ENCODE data around the gene FGF14.

The FGF14 gene

GRCh38 chr13:102302534-102302933, 99.3 kb downstream of the FGF14 start:
- DNase-seq: no peak

- DNase-seq: no peak
Measured at GRCh38 chr13:102300379-102300778, 101.5 kb downstream of the FGF14 start.

DNA sequence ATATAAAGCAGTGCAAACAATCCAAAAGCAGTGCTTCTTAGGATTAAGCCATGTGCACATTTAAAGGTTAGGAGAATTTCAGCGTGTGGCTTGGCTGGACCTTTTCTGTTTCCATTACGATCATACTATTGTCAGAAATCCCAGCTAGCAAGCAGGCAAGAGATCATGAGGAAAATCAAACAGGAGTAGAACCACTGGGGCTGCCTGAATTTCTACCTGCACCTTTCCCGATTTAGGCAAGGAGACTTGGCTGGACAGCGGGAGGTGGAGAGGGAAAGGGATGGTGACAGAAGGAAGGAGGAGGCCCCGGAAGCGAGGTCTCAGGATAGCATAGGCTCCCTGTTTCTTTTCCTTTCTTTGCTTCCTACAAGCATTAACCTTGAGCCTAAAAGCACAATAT, 102.5 kb downstream of the FGF14 start:
- DNase-seq: no peak

- DNase-seq: no peak
Measured at GRCh38 chr13:102298051-102298450, 103.8 kb downstream of the FGF14 start.

GRCh38 chr13:102295316-102296048, 106.4 kb downstream of the FGF14 start:
- DNase-seq: no peak

- DNase-seq: no peak
Measured at GRCh38 chr13:102294407-102295018, 107.3 kb downstream of the FGF14 start.

DNA sequence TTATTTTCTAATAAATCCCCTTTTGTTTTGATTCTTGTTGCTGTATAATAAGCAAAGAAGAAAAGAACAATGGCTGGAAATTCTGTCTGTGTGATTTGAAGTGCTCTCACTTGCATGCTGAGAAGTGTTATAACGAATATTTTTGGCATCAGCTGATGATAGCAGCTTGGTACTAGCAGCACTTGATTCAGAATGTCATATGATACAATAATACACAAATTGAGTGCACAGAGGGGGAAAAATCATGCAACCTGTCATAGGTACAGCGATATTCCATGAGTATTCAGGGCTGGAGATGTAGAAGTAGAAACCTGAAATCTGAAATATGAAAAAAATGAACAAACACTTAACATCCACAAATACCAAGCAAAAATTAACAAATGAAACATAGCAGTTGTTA, 108.1 kb downstream of the FGF14 start:
- no peak for DNase-seq

DNA sequence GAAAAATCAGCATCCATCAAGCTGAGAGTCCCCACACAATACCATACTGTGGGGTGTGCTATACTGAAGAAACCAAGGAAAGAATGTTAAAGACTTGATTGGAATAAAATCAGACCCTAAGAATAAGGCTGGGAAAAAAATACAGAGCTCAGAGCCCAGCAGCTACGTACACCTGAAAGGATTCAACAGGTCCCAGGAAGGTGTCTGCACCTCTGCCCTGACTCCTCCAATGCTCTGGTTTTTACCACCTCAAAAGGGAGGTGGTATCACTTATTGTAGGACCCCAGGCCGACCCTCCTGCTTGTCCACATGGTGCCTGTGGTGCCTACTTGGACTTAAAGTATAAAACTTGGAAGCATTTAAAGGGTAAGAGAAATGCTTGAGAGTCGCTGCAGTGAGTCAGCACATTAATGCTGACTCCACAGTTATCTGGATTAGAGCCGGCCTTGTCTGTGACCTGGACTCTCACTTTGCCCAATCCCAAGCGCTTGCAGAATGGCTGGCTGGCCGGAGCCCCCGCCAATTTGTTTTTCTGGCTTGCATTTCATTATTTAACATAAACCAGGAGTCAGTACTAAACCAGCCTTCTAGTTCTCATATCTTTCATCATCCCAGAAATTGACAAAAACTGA, 110.1 kb downstream of the FGF14 start:
- no peak for DNase-seq

DNA sequence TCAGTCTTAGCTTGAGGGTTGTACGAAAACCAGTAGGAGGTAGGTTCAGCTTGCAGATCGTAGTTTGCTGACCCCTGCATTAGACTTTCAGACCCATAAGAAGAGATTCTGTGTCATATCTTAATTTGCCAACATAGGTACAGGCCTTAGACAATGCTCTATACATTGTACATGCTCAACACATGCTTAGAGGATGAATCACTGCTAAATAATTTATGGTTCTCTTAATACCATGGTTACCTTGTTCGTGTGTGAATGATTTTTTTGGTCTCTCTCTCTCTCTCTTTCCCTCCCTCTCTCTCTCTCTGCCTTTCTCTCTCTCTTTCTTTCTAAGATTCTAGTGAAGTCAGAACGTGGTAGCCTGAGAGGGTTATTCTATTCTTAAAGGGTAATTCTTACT, 112.2 kb downstream of the FGF14 start:
- DNase-seq: no peak

DNA sequence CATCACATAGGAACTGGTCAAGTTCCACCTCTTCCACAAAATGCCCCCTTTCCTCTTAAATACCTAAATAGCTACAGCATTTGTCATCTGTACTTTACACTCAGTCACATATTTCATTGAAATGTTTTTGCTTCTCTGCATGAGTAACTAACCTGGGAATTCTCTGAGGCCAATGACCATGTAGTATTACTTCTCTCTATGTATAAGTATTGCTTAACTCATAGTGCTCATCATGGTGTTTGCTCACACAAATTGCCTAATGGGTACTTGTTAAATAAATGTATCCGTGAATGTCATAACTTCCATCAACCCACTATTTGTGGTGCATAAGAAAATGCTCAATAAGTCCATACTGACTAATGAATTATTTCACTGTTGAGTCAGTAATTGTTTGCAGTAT, 115.5 kb downstream of the FGF14 start:
- DNase-seq: no peak

DNA sequence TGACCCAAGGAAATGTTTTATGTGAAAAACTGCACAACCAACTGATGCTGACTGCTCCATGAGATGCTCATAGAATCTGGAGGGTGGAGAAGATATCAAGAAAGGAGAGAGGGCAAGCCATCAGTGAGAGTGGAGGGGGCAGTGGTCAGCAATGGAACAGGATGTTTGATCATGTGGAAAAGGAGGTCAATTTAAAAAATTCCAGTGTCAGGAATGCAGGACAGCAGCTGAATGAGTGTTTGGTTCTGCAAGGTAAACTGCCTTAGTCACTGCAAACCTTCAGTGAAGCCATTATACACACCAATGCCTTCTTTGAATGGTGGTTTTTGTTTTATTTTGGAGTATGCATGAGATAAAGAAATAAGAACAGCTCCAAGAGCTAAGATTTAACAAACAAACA, 121.5 kb downstream of the FGF14 start:
- DNase-seq: no peak

DNA sequence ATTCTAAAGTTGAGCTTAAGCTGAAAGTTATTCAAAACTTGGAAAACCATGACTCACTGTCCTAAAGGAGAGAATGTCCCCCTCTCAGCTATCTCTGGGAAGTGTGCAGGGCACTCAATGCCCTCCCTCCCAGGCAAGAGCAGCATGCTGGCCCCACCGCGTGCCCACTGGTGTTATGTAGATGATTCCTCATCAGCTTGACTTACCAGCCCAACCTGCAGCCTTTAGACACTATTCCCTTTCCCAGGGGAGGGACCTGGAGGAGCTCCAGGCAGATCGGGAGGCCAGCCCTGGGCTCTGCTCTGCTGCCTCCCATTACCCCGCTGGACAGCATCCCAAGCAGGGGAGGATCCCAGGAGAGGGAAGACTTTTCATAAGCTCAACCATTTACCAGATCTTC, 124.6 kb downstream of the FGF14 start:
- DNase-seq: no peak

DNA sequence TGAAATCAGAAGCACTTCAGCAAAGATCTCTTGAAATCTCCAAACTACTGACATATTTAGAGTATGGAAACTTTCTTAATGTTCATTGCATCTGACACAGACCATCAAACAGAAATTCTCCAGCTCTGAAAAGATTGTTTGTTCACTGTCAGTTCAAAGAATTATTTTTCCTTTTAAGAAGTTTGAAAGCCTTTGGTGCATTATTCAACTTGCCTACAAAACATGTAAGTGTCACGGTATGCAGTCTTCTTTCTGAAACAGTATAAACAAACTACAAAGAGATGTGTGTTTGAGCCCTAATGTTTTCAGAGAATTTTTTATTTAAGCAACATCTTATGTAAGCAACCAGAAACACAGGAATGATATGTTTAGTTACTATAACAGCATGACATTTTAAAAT, 125.4 kb downstream of the FGF14 start:
- DNase-seq: no peak

DNA sequence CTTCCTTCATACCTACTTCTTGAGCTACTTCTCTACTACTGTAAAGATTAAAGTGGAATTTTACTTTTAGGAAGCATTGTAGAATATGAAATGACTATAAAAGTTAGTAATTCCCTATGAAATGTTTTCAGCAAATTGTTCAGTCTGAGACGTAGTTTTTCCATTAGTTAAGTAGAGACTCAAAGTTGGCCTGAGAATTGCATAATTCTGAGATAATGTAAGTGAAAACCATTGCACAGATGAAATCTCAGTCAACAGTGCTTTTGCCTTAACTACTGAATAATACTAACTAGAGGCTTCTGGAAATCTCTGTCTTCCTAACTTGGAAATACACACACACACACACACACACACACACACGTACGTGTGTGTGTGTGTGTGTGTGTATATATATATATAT, 125.9 kb downstream of the FGF14 start:
- DNase-seq: no peak

GRCh38 chr13:102273111-102273510, 128.7 kb downstream of the FGF14 start:
- no peak for DNase-seq

DNA sequence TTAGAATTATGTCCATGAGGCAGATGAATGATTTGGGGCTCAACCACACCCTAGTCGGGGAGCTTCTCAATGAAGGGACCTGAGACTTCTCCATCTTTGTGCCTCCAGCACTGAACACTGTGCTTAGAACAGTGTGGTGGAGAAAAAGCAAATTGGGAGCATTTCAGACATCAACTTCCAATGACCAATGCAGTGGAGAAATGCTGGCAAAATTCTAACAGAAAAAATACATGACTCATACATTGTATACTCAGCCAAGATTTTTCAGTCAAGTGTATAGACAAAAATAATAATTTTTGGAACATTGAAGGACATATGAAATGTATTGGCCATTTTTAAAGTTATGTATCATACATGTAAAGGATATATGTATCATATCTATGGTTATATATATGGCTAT, 134.7 kb downstream of the FGF14 start:
- DNase-seq: no peak

DNA sequence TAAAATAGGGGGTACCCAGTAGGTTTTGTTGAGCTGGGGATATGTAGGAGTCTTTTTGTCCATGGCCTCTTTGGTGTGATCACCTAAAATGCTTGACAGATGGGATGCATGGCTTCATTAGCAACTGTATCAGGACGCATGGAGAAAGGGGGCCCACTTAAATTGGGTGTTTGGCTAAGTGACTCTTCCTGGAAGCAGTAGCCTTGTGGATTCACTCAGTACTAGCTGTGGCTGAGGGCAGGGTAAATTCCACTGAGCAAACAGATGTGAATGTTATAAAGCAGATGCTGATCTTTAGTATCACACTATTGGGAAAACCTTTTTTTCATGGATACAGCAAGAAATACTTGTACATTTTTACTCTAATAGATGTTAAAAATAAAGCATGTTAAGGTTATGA, 140.0 kb downstream of the FGF14 start:
- DNase-seq: no peak

DNA sequence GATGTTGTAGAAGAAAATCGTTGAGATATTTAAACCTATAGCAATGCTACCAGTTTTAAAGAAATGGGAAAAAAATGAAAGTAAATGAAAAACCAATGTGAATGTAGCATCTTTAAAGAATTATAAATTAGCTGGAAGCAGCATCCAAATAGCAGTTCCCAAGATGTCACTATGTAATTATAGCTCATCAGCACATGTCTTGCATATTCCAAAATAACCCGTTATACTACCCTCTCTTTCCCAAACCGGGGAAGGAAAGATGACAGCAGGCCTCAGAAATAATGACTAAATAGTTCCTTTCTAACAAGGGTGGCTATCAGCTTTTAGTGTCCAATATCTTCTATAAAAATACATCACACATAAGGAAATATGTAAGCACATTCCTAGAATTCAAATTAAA, 140.5 kb downstream of the FGF14 start:
- DNase-seq: no peak

- DNase-seq: no peak
Measured at GRCh38 chr13:102260256-102260655, 141.6 kb downstream of the FGF14 start.

DNA sequence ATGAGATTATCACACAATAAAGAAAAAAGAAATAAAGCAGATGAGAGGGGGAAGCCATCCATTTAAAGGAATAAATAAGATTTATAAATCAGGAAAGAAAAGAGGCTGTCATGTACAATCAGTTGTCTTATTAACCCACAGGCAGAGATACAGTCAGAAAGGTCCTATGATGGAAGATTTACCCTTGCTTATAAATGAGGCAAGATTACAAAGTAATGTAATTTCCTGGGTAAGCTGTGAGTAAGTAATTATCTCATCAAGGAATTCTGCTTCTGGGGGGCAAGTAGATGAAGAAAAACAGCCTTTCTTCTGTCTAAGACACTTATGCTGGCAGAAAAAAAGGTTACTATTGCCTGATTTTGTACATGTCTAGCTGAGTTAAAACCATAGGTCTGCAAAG, 146.4 kb downstream of the FGF14 start:
- DNase-seq: no peak

DNA sequence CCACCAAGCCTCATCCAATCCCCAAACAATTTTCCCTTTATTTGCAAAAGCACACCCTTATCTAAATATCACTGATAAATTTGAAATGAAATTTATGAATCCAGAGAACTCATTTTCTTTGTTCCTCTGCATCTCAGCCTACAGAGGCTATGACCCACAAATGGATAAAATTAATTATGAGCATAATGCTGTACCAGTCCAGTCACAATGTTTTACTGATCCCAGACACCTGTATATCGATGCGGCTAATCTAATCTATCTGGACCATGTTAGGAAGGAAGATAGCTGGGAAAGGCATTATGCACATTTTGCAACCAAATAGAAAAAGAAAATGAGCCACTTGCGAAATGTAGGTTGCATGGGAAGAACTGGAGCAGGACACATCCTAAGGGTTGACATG, 150.0 kb downstream of the FGF14 start:
- no peak for DNase-seq

DNA sequence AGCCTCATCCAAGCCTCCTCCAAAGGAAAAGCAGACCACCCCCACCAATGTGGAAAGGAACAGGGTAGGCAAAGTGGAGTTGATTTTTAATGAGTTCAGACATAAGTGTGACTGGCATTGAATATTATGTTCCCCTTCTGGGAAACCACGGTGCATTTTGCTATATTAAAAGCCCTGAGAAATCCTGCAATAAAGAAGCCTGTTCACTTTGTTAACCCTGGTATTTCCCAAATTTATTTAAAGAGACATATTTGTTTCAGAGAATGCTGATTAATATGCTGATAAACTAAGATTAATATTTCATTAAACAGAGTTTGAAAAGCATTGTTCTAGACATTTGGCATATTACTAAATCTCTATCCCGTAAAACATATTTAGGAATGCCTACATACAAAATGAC, 151.4 kb downstream of the FGF14 start:
- DNase-seq: no peak

DNA sequence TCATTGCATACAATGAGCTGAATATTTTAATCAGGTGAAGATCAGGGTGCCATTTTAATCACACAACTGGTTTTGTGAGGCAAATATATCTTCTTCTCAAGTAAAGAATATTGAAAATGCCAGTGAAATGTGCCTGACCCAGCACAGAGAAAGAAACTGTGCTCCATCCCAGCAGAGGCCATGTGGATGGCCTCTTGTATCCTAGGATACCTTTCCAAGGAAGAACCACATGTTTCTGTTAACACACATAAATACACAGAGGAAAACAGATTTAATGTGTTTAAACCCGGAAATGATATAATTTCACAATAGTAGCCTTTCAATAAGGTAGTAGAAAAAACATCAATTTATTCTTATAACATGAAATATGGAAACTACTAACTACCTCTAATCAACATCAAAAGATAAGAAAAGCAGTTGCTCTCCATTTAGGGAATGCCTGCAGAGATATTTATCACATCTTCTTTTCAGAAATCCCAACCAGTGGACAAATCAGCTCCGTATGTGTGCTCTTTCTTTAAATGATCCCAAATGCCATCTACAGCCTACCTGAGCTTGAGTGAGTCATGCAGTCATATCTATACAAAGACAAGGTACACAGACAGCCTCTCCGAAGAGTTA, 157.1 kb downstream of the FGF14 start:
- no peak for DNase-seq

DNA sequence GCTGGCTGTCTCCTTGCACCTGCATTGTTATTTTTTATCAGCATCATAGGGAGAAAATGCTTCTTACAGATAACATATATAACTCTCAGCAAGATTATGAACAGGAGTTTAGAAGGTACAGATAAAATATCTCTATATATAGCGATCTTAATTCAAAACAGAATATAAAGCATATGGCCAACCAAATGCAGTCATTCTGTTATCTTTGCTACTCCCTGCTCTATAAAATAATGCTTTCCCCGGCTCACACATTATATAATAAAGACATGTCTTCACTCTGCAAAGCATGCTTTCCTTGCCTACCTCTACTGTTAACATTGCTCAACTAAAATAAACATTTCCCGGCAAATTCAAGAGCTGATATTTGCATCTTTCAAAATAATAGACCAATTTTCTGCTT, 161.7 kb downstream of the FGF14 start:
- DNase-seq: no peak
